ENCODE measurements around the gene FBLN2.

GRCh38 chr3:13624671-13625125, 75.8 kb downstream of the FBLN2 start:
- TF ChIP-seq CTCF (optimal IDR thresholded peaks at IDR 0.05 in 1 of 3, IDR thresholded peaks at IDR 0.05 in 1 of 3, conservative IDR thresholded peaks at IDR 0.05 in 1 of 3; ENCODE audit: extremely low read depth in 1 of 3, insufficient read depth in 2 of 3, low read length in 3 of 3) = no peak
- TF ChIP-seq EZH2 (IDR thresholded peaks at IDR 0.05; ENCODE audit: low read length) = no peak

All from keratinocyte (primary cell).